HepG2 (cell line): ENCODE data around the gene LIN7A. TPM values are rescaled to one million over a fixed set of nuclear protein-coding genes. Genes with fewer than 3 reads are reported as not detected.

Experiments
- HOXA7 ChIP-seq: sonication (generic); formaldehyde crosslinking; IDR thresholded peaks from 2 replicates; pipeline ENCODE4 v1.8.1; 2022; ENCODE audit warnings: mild to moderate bottlenecking, missing genetic modification reagents, moderate library complexity
- KLF16 ChIP-seq, 2 experiments: sonication (generic) in 1 of 2; formaldehyde crosslinking in 1 of 2; IDR thresholded peaks; 2 replicates each; pipeline versions ENCODE4 v1.6.1 to v1.8.0; 2016 to 2023; ENCODE audit warnings: missing genetic modification reagents in 2 of 2, missing compliant biosample characterization in 1 of 2
- MTA3 ChIP-seq: sonication (generic); formaldehyde crosslinking; IDR thresholded peaks from 2 replicates; pipeline ENCODE4 v1.4.0; 2020; ENCODE audit warnings: missing genetic modification reagents
- SALL1 ChIP-seq: sonication (generic); formaldehyde crosslinking; IDR thresholded peaks from 2 replicates; pipeline ENCODE4 v1.8.0; 2022; ENCODE audit warnings: mild to moderate bottlenecking, missing genetic modification reagents
- SMAD1 ChIP-seq: sonication (generic); formaldehyde crosslinking; IDR thresholded peaks from 2 replicates; pipeline ENCODE4 v1.4.0; 2020; ENCODE audit warnings: missing genetic modification reagents, low read depth, mild to moderate bottlenecking, borderline replicate concordance
- ZNF607 ChIP-seq: sonication (generic); formaldehyde crosslinking; IDR thresholded peaks from 2 replicates; pipeline ENCODE4 v1.5.1; 2020; ENCODE audit warnings: missing genetic modification reagents, mild to moderate bottlenecking, borderline replicate concordance
- ZNF703 ChIP-seq: sonication (generic); formaldehyde crosslinking; IDR thresholded peaks from 2 replicates; pipeline ENCODE4 v1.5.1; 2020; ENCODE audit warnings: missing genetic modification reagents, mild to moderate bottlenecking, moderate library complexity, borderline replicate concordance
- ZNF709 ChIP-seq: sonication (generic); formaldehyde crosslinking; IDR thresholded peaks from 2 replicates; pipeline ENCODE4 v1.5.0; 2020; ENCODE audit warnings: mild to moderate bottlenecking, missing genetic modification reagents
- polyA plus RNA-seq, 8 experiments: library from polyadenylated mRNA; depleted of rRNA in 3 of 8; stranded (reverse) in 7 of 8; unstranded in 1 of 8; fragments of >200 nt; fragmentation: Illumina TruSeq in 4 of 8; extraction: Trizol in 4 of 8; gene quantifications; 2 replicates each; pipeline versions ENCODE4 v1.2.1 to v1.2.3, GENCODE V29; 2011 to 2016; ENCODE audit warnings: low read depth in 4 of 8, missing spikeins in 1 of 8, mixed read lengths in 1 of 8; ENCODE audit not compliant: insufficient read depth in 1 of 8
- total RNA-seq, 5 experiments: library from RNA; depleted of rRNA; stranded (reverse); fragments of >200 nt; fragmentation: Illumina TruSeq; extraction: Trizol; gene quantifications; 2 replicates each; pipeline ENCODE4 v1.2.3, GENCODE V29; 2016; ENCODE audit warnings: low read depth in 1 of 5
- TF ChIP-seq, protein P1 (sequence below): sonication (generic); formaldehyde crosslinking; IDR thresholded peaks from 2 replicates; pipeline ENCODE4 v1.4.0; 2020; ENCODE audit warnings: mild to moderate bottlenecking, missing genetic modification reagents
- TF ChIP-seq, protein P2 (sequence below): IDR thresholded peaks from 2 replicates; pipeline ENCODE4 v1.6.1; 2016; ENCODE audit warnings: missing genetic modification reagents, missing compliant biosample characterization
- TF ChIP-seq, protein P3 (sequence below): sonication (generic); formaldehyde crosslinking; conservative IDR thresholded peaks from 2 replicates; pipeline ENCODE4 v1.5.0; 2020; ENCODE audit warnings: missing genetic modification reagents
- TF ChIP-seq, protein P4 (sequence below): sonication (generic); formaldehyde crosslinking; IDR thresholded peaks from 2 replicates; pipeline ENCODE4 v1.4.0; 2020; ENCODE audit warnings: missing genetic modification reagents, mild to moderate bottlenecking, borderline replicate concordance
- TF ChIP-seq, protein P5 (sequence below): sonication (generic); formaldehyde crosslinking; conservative IDR thresholded peaks from 2 replicates; pipeline ENCODE4 v1.8.0; 2022; ENCODE audit warnings: missing genetic modification reagents
- TF ChIP-seq, protein P6 (sequence below): sonication (generic); formaldehyde crosslinking; IDR thresholded peaks from 2 replicates; pipeline ENCODE4 v1.8.0; 2022; ENCODE audit warnings: mild to moderate bottlenecking, missing genetic modification reagents; ENCODE audit not compliant: insufficient replicate concordance
- TF ChIP-seq, protein P7 (sequence below): sonication (generic); formaldehyde crosslinking; conservative IDR thresholded peaks from 2 replicates; pipeline ENCODE4 v1.8.1; 2023; ENCODE audit warnings: missing genetic modification reagents

LIN7A gene
- total and polyA plus RNA-seq, 2 of the 13 experiments (the other 11 are each of a cell fraction or from before 2014, with no cell fraction given): 18.5 to 19.2 TPM

DNA sequence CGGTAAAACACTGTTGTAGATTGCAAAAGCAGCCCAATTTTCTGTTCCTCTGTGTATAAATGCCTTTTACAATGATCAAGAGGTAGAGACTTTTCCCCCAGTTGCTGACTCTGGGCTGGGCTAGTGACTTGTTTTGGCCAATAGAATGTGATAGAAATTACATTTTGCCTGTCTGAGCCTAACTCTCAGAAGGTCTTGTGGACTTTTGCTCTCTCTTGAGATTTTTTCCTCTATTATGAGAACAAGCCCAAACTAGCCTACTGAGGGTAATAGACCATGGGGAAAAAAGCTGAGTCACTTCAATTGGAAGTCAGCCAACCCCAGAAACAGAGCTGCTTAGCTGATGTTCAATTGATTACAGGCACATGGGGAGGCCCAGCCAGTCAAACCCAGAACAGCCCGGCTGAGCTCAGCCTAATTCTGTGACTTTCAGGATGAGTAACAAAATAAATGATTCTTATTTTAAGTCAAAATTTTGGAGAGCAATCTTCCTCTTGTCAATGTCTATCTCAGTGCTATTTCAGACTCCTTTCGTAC is 159.7 kb downstream of the LIN7A start (continued):
- TF ChIP-seq, protein P1, sequence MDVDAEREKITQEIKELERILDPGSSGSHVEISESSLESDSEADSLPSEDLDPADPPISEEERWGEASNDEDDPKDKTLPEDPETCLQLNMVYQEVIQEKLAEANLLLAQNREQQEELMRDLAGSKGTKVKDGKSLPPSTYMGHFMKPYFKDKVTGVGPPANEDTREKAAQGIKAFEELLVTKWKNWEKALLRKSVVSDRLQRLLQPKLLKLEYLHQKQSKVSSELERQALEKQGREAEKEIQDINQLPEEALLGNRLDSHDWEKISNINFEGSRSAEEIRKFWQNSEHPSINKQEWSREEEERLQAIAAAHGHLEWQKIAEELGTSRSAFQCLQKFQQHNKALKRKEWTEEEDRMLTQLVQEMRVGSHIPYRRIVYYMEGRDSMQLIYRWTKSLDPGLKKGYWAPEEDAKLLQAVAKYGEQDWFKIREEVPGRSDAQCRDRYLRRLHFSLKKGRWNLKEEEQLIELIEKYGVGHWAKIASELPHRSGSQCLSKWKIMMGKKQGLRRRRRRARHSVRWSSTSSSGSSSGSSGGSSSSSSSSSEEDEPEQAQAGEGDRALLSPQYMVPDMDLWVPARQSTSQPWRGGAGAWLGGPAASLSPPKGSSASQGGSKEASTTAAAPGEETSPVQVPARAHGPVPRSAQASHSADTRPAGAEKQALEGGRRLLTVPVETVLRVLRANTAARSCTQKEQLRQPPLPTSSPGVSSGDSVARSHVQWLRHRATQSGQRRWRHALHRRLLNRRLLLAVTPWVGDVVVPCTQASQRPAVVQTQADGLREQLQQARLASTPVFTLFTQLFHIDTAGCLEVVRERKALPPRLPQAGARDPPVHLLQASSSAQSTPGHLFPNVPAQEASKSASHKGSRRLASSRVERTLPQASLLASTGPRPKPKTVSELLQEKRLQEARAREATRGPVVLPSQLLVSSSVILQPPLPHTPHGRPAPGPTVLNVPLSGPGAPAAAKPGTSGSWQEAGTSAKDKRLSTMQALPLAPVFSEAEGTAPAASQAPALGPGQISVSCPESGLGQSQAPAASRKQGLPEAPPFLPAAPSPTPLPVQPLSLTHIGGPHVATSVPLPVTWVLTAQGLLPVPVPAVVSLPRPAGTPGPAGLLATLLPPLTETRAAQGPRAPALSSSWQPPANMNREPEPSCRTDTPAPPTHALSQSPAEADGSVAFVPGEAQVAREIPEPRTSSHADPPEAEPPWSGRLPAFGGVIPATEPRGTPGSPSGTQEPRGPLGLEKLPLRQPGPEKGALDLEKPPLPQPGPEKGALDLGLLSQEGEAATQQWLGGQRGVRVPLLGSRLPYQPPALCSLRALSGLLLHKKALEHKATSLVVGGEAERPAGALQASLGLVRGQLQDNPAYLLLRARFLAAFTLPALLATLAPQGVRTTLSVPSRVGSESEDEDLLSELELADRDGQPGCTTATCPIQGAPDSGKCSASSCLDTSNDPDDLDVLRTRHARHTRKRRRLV (CRISPR knock-in tag): no peak
- TF ChIP-seq, protein P2, sequence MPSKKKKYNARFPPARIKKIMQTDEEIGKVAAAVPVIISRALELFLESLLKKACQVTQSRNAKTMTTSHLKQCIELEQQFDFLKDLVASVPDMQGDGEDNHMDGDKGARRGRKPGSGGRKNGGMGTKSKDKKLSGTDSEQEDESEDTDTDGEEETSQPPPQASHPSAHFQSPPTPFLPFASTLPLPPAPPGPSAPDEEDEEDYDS: no peak
- TF ChIP-seq SMAD1 (CRISPR knock-in tag) (no peak), ZNF709 (no peak), ZNF607 (CRISPR knock-in tag) (no peak), MTA3 (CRISPR knock-in tag) (no peak), HOXA7 (no peak), SALL1 (peak; percentile 67), KLF16 (CRISPR knock-in tag; IDR thresholded peaks at IDR 0.05) (peak in 1 of 2 experiments; percentile 71; a peak in 2 of 4 replicates), ZNF703 (CRISPR knock-in tag) (no peak)
- TF ChIP-seq, protein P3, sequence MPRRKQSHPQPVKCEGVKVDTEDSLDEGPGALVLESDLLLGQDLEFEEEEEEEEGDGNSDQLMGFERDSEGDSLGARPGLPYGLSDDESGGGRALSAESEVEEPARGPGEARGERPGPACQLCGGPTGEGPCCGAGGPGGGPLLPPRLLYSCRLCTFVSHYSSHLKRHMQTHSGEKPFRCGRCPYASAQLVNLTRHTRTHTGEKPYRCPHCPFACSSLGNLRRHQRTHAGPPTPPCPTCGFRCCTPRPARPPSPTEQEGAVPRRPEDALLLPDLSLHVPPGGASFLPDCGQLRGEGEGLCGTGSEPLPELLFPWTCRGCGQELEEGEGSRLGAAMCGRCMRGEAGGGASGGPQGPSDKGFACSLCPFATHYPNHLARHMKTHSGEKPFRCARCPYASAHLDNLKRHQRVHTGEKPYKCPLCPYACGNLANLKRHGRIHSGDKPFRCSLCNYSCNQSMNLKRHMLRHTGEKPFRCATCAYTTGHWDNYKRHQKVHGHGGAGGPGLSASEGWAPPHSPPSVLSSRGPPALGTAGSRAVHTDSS (CRISPR knock-in tag): no peak
- TF ChIP-seq, protein P4, sequence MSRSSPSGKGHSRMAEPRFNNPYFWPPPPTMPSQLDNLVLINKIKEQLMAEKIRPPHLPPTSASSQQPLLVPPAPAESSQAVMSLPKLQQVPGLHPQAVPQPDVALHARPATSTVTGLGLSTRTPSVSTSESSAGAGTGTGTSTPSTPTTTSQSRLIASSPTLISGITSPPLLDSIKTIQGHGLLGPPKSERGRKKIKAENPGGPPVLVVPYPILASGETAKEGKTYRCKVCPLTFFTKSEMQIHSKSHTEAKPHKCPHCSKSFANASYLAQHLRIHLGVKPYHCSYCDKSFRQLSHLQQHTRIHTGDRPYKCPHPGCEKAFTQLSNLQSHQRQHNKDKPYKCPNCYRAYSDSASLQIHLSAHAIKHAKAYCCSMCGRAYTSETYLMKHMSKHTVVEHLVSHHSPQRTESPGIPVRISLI: peak; percentile 33; the same call in 1 of the 2 replicates
- TF ChIP-seq, protein P5, sequence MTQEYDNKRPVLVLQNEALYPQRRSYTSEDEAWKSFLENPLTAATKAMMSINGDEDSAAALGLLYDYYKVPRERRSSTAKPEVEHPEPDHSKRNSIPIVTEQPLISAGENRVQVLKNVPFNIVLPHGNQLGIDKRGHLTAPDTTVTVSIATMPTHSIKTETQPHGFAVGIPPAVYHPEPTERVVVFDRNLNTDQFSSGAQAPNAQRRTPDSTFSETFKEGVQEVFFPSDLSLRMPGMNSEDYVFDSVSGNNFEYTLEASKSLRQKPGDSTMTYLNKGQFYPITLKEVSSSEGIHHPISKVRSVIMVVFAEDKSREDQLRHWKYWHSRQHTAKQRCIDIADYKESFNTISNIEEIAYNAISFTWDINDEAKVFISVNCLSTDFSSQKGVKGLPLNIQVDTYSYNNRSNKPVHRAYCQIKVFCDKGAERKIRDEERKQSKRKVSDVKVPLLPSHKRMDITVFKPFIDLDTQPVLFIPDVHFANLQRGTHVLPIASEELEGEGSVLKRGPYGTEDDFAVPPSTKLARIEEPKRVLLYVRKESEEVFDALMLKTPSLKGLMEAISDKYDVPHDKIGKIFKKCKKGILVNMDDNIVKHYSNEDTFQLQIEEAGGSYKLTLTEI (CRISPR knock-in tag): no peak
- TF ChIP-seq, protein P6, sequence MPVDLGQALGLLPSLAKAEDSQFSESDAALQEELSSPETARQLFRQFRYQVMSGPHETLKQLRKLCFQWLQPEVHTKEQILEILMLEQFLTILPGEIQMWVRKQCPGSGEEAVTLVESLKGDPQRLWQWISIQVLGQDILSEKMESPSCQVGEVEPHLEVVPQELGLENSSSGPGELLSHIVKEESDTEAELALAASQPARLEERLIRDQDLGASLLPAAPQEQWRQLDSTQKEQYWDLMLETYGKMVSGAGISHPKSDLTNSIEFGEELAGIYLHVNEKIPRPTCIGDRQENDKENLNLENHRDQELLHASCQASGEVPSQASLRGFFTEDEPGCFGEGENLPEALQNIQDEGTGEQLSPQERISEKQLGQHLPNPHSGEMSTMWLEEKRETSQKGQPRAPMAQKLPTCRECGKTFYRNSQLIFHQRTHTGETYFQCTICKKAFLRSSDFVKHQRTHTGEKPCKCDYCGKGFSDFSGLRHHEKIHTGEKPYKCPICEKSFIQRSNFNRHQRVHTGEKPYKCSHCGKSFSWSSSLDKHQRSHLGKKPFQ (CRISPR knock-in tag): no peak
- TF ChIP-seq, protein P7, sequence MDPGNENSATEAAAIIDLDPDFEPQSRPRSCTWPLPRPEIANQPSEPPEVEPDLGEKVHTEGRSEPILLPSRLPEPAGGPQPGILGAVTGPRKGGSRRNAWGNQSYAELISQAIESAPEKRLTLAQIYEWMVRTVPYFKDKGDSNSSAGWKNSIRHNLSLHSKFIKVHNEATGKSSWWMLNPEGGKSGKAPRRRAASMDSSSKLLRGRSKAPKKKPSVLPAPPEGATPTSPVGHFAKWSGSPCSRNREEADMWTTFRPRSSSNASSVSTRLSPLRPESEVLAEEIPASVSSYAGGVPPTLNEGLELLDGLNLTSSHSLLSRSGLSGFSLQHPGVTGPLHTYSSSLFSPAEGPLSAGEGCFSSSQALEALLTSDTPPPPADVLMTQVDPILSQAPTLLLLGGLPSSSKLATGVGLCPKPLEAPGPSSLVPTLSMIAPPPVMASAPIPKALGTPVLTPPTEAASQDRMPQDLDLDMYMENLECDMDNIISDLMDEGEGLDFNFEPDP (CRISPR knock-in tag): no peak
